K562 (cell line): ENCODE measurements around the gene TMEM72. TPM values are rescaled to one million over a fixed set of nuclear protein-coding genes. Genes with fewer than 3 reads are reported as not detected.

ENCODE experiments used
- ATAC-seq: fragments of 200-7000 bp; cut with Tn5 transposase; 3 replicates; pipeline ENCODE4 v1.9.1; 2020; ENCODE audit warnings: moderate library complexity
- BruUV-seq: library from RNA; stranded (reverse); fragments of 400-500 nt; replicated peaks from 2 replicates; lab custom pipeline; 2021; lab: Mats Ljungman, UMichigan
- CTCF ChIA-PET: fragments of 300-600 bp; formaldehyde crosslinking; extraction: SDS; loops from one replicate; lab custom pipeline; 2021; ENCODE audit warnings: low intra/inter-chr PET ratio; lab: Yijun Ruan, JAX
- POLR2A ChIA-PET: fragments of 300-600, 350-650 bp; sonication (Branson Sonifier 250); formaldehyde crosslinking; extraction: SDS; loops from one replicate; lab custom pipeline; 2021; ENCODE audit warnings: antibody characterized with exemption, inconsistent platforms; lab: Yijun Ruan, JAX
- DNase-seq, 4 experiments: peaks; one replicate each; pipeline versions ENCODE4 v3.0.0 to v3.0.0-alpha.2; 2011 to 2018; ENCODE audit warnings: low spot score in 3 of 4, mixed read lengths in 3 of 4; ENCODE audit errors: extremely low read depth in 1 of 4
- FAIRE-seq: peaks from 2 replicates; lab custom pipeline; 2011; peaks lifted over from hg19 to GRCh38; lab: Jason Lieb, UNC
- H2AFZ ChIP-seq: 2 replicates; pipeline ENCODE4 v1.6.0; 2011; ENCODE audit warnings: low read depth, low read length, control low read depth, inconsistent platforms
- H3K27ac ChIP-seq: fragments of 200-600 bp; 3 replicates; pipeline ENCODE4 v1.8.0; 2011; ENCODE audit warnings: low read depth, mild to moderate bottlenecking, control low read depth, inconsistent platforms, low read length, moderate library complexity, mixed read lengths; ENCODE audit errors: extremely low read depth
- H3K27me3 ChIP-seq, 2 experiments: fragments of 300-600 bp in 1 of 2; 2 replicates in 1 of 2; 3 replicates in 1 of 2; pipeline versions ENCODE4 v1.6.0 to v1.8.0; 2011; ENCODE audit warnings: inconsistent platforms in 2 of 2, low read length in 2 of 2, mild to moderate bottlenecking in 1 of 2, mixed read lengths in 1 of 2, moderate library complexity in 1 of 2; ENCODE audit not compliant: control insufficient read depth in 2 of 2, insufficient read depth in 2 of 2
- H3K36me3 ChIP-seq: fragments of 300-600 bp; 3 replicates; pipeline ENCODE4 v1.8.0; 2011; ENCODE audit warnings: mild to moderate bottlenecking, low read length, inconsistent platforms; ENCODE audit not compliant: control insufficient read depth, insufficient read depth
- H3K4me1 ChIP-seq, 2 experiments: fragments of 200-600 bp in 1 of 2; replicated peaks in 1 of 2; 2 replicates in 1 of 2; 3 replicates in 1 of 2; pipeline versions ENCODE4 v1.5.1 to v1.8.0; 2011; ENCODE audit warnings: inconsistent platforms in 2 of 2, low read length in 2 of 2, mild to moderate bottlenecking in 1 of 2, mixed read lengths in 1 of 2, moderate library complexity in 1 of 2; ENCODE audit not compliant: control insufficient read depth in 2 of 2, insufficient read depth in 2 of 2
- H3K4me2 ChIP-seq: 2 replicates; pipeline ENCODE4 v1.6.1; 2011; ENCODE audit warnings: low read length, control low read depth, inconsistent platforms, mixed read lengths; ENCODE audit not compliant: insufficient read depth
- H3K4me3 ChIP-seq: fragments of 200-600 bp; sonication (generic), shearing (Covaris generic); 2 replicates; pipeline ENCODE4 v1.5.1; 2016; ENCODE audit warnings: control low read depth, inconsistent platforms
- H3K79me2 ChIP-seq: fragments of 200-600 bp; 3 replicates; pipeline ENCODE4 v1.8.0; 2011; ENCODE audit warnings: low read length, inconsistent platforms; ENCODE audit not compliant: control insufficient read depth, insufficient read depth
- H3K9ac ChIP-seq, 2 experiments: 2 replicates each; pipeline versions ENCODE4 v1.6.0 to v1.6.1; 2011; ENCODE audit warnings: low read depth in 2 of 2, low read length in 2 of 2, control low read depth in 1 of 2, inconsistent platforms in 1 of 2, mild to moderate bottlenecking in 1 of 2, mixed read lengths in 1 of 2; ENCODE audit not compliant: insufficient read depth in 1 of 2
- H3K9me1 ChIP-seq: one replicate; pipeline ENCODE4 v1.6.0; 2011; ENCODE audit warnings: inconsistent platforms, mild to moderate bottlenecking, low read length, moderate library complexity; ENCODE audit not compliant: control insufficient read depth, insufficient read depth
- H3K9me3 ChIP-seq: replicated peaks from 2 replicates; pipeline ENCODE4 v1.5.1; 2011; ENCODE audit warnings: low read depth, low read length, inconsistent platforms; ENCODE audit not compliant: control insufficient read depth, insufficient read depth
- H4K20me1 ChIP-seq: replicated peaks from 2 replicates; pipeline ENCODE4 v1.6.1; 2011; ENCODE audit warnings: low read length, inconsistent platforms, mixed read lengths; ENCODE audit not compliant: control insufficient read depth, insufficient read depth
- C11orf30 ChIP-seq: fragments of 450-650 bp; IDR thresholded peaks from 2 replicates; pipeline ENCODE4 v1.6.1; 2016; ENCODE audit warnings: low read depth, mild to moderate bottlenecking
- KDM1A ChIP-seq, 2 experiments: fragments of 450-650 bp; IDR thresholded peaks; 2 replicates each; pipeline ENCODE4 v1.6.1; 2016; ENCODE audit warnings: mild to moderate bottlenecking in 2 of 2
- MAFG ChIP-seq: fragments of 450-650 bp; conservative IDR thresholded peaks from 2 replicates; pipeline ENCODE4 v1.6.1; 2016; ENCODE audit warnings: missing genetic modification characterization, missing compliant biosample characterization
- NFE2 ChIP-seq: IDR thresholded peaks from 2 replicates; pipeline ENCODE4 v1.6.1; 2014; ENCODE audit warnings: antibody characterized with exemption, low read depth
- NR0B1 ChIP-seq: fragments of 450-650 bp; IDR thresholded peaks from one replicate; pipeline ENCODE4 v1.6.1; 2018; ENCODE audit warnings: mild to moderate bottlenecking, moderate library complexity; ENCODE audit not compliant: partially characterized antibody
- RFX7 ChIP-seq: fragments of 250-450 bp; sonication (Bioruptor Pico); IDR thresholded peaks from 2 replicates; pipeline ENCODE4 v1.5.1; 2021; ENCODE audit warnings: mild to moderate bottlenecking
- SFPQ ChIP-seq: fragments of 200-400 bp; formaldehyde crosslinking; IDR thresholded peaks from 2 replicates; pipeline ENCODE4 v1.6.1; 2017; ENCODE audit warnings: mild to moderate bottlenecking, low read depth, low read length, moderate library complexity
- ZC3H4 ChIP-seq: sonication (generic); formaldehyde crosslinking; IDR thresholded peaks from 2 replicates; pipeline ENCODE4 v1.9.0; 2021; ENCODE audit warnings: missing genetic modification reagents, borderline replicate concordance
- ZNF316 ChIP-seq: fragments of 450-650 bp; IDR thresholded peaks from 2 replicates; pipeline ENCODE4 v1.6.1; 2016
- WGBS: fragments of 100-300 bp; shearing (Covaris generic); methylation state at CpG from one replicate; pipeline ENCODE4 v1.1.6; 2016; ENCODE audit warnings: low coverage, mixed read lengths; ENCODE audit not compliant: insufficient coverage; ENCODE audit errors: missing lambda C conversion rate; 5-methylcytosine and 5-hydroxymethylcytosine counted together
- in situ Hi-C: fragments of 300-500 bp; cut with MboI; formaldehyde crosslinking; loops from 4 replicates; pipeline ENCODE4 v1.15.0; 2018; ENCODE audit warnings: inconsistent platforms, mixed read lengths
- intact Hi-C: fragments of 100-400 bp; cut with micrococcal nuclease; formaldehyde crosslinking; loops from 2 replicates; pipeline ENCODE4 v1.14.2; 2022
- polyA plus RNA-seq, 8 experiments: library from polyadenylated mRNA; depleted of rRNA in 4 of 8; stranded (reverse) in 5 of 8; unstranded in 3 of 8; fragments of >200 nt; fragmentation: Nextera tagmentation in 2 of 8; fragmentation: Illumina TruSeq in 1 of 8; extraction: Ambion mirVana in 2 of 8; extraction: Trizol in 1 of 8; gene quantifications; 2 replicates each; pipeline versions ENCODE4 v1.2.1 to v1.2.3, GENCODE V29; 2011 to 2014; ENCODE audit warnings: inconsistent platforms in 1 of 8, missing spikeins in 1 of 8
- total RNA-seq, 7 experiments: library from RNA; depleted of rRNA in 6 of 7; stranded (reverse); fragments of >200 nt in 6 of 7; fragmentation: Illumina TruSeq in 2 of 7; extraction: Trizol in 2 of 7; gene quantifications; 2 replicates each; pipeline versions ENCODE4 v1.2.1 to v1.2.3, GENCODE V29; 2011 to 2021; ENCODE audit warnings: low replicate concordance in 1 of 7

The TMEM72 gene
- total and polyA plus RNA-seq, 9 of the 15 experiments (the other 6 are each of a cell fraction or from before 2014, with no cell fraction given) = not detected

- peaks cover 0 to under 1% of the 10 kb centered on the region in 2 experiments; a peak in 2 of 5 replicates for H3K4me1 ChIP-seq
- BruUV-seq = no TSS peak
- H3K36me3 ChIP-seq = no peaks in the 10 kb centered on the region
- no peak overlapping the region for H3K9ac ChIP-seq
- no peak overlapping the region for H2AFZ ChIP-seq
- TF ChIP-seq SFPQ (no peak), RFX7 (no peak), NFE2 (peak; percentile 54; the same call in 1 of the 2 replicates), KDM1A (IDR thresholded peaks at IDR 0.05) (no peak), C11orf30 (0 out of 2 replicates have a peak, but pooled peaks have one; percentile 33), NR0B1 (no peak), ZC3H4 (CRISPR knock-in tag) (no peak), MAFG (peak; percentile 60), ZNF316 (peak; percentile 38; the same call in 1 of the 2 replicates)
- POLR2A ChIA-PET = interaction anchor here (0.7 kb wide), 1 partner anchor 930 kb away, joined by 3 read pairs; no protein-coding TSS in a partner anchor
- H3K27me3 ChIP-seq = peaks cover 25 to 68% of the 10 kb centered on the region in 2 experiments
- CTCF ChIA-PET = no interaction called here
- intact Hi-C loops = no loop called here
- no peaks in the 10 kb centered on the region for H4K20me1 ChIP-seq
- ATAC-seq (no peak), DNase-seq (peak in 1 of 4 experiments; percentile 12), FAIRE-seq (no peak)
- no peaks in the 10 kb centered on the region for H3K79me2 ChIP-seq
- H3K9me3 ChIP-seq = no peaks in the 10 kb centered on the region
- H3K27ac ChIP-seq = no peak overlapping the region
- 0% methylated on average over 8 of the region's 8 CpGs for WGBS
- in situ Hi-C loops = no loop called here
- H3K4me3 ChIP-seq = no peak overlapping the region
- no peaks in the 10 kb centered on the region for H3K9me1 ChIP-seq
- no peak overlapping the region for H3K4me2 ChIP-seq
Observed at GRCh38 chr10:44883593-44884331, 27.4 kb upstream of the TMEM72 start.
